Measurements from ENCODE around the gene AVPR2.
A peak's percentile ranks its signal among the peaks of the same experiment; 100 is the strongest.

AVPR2 gene

GRCh38 chrX:153952373-153953026, 48.0 kb downstream of the AVPR2 start:
- DNase-seq (ENCODE audit: low spot score), result no peak

GRCh38 chrX:153953342-153953830, 48.9 kb downstream of the AVPR2 start:
- DNase-seq (ENCODE audit: low spot score), result peak; percentile 75

GRCh38 chrX:153953892-153954557, 49.6 kb downstream of the AVPR2 start:
- no peak for DNase-seq (ENCODE audit: low spot score)

GRCh38 chrX:153954558-153955227, 50.2 kb downstream of the AVPR2 start:
- DNase-seq (ENCODE audit: low spot score), result no peak

GRCh38 chrX:153955228-153955732, 50.8 kb downstream of the AVPR2 start:
- DNase-seq (ENCODE audit: low spot score), result no peak

GRCh38 chrX:153956044-153956907, 51.8 kb downstream of the AVPR2 start:
- no peak for DNase-seq (ENCODE audit: low spot score)
